HG03280 (cell line): ENCODE measurements around the gene SLC35E4.
"Not testable (repeated sequence)": the region's sequence is repeated elsewhere in the genome, so short reads cannot be mapped to it uniquely, and the experiment has no call there.

Source experiments
- ATAC-seq: cut with Tn5 transposase; IDR thresholded peaks from one replicate; pipeline ENCODE4 v1.9.1; 2021; ENCODE audit warnings: mild to moderate bottlenecking, moderate library complexity; ENCODE audit not compliant: unreplicated experiment

Gene SLC35E4

GRCh38 chr22:30611197-30611596 is 24.4 kb upstream of the SLC35E4 start:
- ATAC-seq: no peak

DNA sequence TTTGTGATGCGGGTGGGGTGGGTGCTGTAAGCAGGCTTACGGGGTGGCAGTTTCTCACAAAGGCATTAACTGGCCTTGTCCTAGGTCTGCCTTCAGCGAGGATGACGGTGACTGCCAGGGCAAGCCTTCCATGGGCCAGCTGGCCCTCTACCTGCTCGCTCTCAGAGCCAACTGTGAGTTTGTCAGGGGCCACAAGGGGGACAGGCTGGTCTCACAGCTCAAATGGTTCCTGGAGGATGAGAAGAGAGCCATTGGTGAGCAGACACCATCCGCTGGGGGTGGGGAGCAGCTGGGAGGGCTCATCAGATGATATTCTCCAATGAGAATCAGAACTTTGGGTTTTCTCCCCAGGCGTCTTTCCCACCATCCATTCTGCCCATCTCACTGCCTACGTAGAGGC is 22.8 kb upstream of the SLC35E4 start:
- no peak for ATAC-seq

- ATAC-seq: no peak
These were observed 21.3 kb upstream of the SLC35E4 start for GRCh38 chr22:30614268-30614667.

- no peak for ATAC-seq
These were observed 20.7 kb upstream of the SLC35E4 start for GRCh38 chr22:30614879-30615278.

DNA sequence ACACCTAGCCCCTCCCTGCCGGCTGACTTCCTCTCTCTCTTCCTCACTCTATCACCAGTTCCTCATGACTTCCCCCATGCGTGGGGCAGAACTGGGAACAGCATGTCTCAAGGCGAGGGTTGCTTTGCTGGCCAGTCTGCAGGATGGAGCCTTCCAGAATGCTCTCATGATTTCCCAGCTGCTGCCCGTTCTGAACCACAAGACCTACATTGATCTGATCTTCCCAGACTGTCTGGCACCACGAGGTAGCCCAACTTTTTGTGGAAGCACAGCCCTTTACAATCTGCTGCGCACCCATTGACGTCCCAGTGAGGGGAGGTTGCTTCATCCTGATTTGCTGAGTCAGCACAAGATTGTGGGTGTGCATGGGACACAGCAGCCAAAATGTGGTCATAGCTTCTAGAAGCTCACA is 20.0 kb upstream of the SLC35E4 start:
- ATAC-seq: no peak

DNA sequence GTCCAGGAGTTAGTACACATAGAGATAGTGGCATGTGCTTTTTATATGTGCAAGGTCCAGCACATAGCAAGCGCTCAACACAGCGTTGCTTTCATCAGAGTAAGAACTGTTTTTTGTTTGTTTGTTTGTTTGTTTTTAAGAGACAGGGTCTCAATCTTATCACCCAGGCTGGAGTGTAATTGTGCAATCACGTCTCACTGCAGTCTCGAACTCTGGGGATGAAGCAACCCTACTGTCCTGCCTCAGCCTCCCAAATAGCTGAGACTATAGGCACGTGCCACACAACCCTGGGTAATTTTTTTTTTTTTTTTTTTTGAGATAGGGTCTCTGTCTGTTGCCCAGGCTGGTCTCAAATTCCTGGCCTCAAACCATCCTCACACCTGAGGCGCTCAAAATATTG is 17.8 kb upstream of the SLC35E4 start:
- ATAC-seq: no peak

GRCh38 chr22:30619909-30620308 is 15.7 kb upstream of the SLC35E4 start:
- not testable (repeated sequence) for ATAC-seq

- no peak for ATAC-seq
These were observed 9.2 kb upstream of the SLC35E4 start for GRCh38 chr22:30626413-30626812.

DNA sequence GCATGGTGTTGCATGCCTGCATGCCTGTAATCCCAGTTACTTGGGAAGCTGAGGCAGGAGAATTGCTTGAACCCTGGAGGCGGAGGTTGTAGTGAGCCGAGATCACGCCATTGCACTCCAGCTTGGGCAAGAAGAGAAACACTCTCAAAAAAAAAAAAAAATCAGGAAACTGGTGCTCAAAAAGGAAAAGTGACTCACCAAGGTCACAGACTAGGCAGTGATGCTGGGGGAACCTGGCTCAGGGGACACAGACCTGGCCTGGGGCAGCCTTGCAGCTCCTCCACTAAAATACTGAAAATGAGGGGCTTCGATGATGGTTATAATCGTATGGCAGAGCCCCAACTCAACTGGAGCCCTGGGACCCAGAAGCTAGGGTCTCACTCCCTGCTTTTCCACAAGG is 8.1 kb upstream of the SLC35E4 start:
- no peak for ATAC-seq

- no peak for ATAC-seq
These were observed 7.1 kb upstream of the SLC35E4 start for GRCh38 chr22:30628491-30628890.

GRCh38 chr22:30631469-30631868 is 4.1 kb upstream of the SLC35E4 start:
- ATAC-seq: not testable (repeated sequence)

- peak; percentile 45 for ATAC-seq
These were observed 929 bp upstream of the SLC35E4 start for GRCh38 chr22:30634471-30635233.

DNA sequence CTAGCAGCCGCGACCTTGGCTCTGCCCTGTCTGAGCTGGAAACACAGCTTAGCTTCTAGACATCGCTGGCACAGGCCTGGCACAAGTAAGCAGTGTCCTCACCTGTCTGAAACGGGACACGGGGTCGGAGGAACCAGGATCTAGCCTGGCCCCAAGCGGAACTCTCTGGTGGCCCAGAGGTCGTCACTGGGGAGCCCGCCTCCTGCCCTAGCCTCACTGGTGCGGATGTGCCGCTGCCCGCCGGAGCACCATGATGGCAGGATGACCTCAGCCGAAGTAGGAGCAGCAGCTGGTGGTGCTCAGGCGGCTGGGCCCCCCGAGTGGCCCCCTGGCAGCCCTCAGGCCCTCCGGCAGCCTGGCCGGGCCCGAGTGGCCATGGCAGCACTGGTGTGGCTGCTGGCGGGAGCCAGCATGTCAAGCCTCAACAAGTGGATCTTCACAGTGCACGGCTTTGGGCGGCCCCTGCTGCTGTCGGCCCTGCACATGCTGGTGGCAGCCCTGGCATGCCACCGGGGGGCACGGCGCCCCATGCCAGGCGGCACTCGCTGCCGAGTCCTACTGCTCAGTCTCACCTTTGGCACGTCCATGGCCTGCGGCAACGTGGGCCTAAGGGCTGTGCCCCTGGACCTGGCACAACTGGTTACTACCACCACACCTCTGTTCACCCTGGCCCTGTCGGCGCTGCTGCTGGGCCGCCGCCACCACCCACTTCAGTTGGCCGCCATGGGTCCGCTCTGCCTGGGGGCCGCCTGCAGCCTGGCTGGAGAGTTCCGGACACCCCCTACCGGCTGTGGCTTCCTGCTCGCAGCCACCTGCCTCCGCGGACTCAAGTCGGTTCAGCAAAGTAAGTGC is 871 bp downstream of the SLC35E4 start:
- ATAC-seq: no peak

GRCh38 chr22:30637701-30638114 is 2.1 kb downstream of the SLC35E4 start:
- no peak for ATAC-seq

- ATAC-seq: no peak
These were observed 4.8 kb downstream of the SLC35E4 start for GRCh38 chr22:30640361-30640760.

DNA sequence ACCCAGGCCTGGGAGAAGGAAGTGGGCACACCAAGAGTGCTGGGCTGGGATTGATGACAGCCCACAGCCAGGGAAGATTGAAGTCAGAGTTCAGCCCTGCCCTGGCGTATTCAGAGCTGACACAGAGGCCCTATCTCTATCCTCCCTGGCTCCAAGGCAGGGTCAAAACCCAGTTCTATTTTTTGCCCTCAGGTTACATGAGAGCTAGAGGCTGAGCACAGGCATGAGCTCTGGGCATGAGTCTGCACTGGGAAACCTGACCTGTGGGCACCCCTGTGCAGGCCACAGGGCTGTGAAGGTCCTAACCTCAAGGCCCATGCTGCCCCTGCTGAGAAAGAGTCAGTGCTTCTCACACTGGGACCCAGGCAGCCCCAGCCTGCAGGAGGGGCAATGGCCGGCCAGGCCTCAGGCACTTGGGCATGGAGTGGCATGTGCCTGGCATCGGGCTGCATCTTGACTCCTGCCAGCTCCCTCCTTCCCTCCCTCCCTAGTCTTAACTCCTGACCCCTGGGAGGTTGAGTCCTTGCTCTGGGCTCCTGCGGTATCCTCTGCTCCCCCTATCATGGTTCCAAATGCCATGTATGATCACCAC is 5.4 kb downstream of the SLC35E4 start:
- ATAC-seq: no peak

DNA sequence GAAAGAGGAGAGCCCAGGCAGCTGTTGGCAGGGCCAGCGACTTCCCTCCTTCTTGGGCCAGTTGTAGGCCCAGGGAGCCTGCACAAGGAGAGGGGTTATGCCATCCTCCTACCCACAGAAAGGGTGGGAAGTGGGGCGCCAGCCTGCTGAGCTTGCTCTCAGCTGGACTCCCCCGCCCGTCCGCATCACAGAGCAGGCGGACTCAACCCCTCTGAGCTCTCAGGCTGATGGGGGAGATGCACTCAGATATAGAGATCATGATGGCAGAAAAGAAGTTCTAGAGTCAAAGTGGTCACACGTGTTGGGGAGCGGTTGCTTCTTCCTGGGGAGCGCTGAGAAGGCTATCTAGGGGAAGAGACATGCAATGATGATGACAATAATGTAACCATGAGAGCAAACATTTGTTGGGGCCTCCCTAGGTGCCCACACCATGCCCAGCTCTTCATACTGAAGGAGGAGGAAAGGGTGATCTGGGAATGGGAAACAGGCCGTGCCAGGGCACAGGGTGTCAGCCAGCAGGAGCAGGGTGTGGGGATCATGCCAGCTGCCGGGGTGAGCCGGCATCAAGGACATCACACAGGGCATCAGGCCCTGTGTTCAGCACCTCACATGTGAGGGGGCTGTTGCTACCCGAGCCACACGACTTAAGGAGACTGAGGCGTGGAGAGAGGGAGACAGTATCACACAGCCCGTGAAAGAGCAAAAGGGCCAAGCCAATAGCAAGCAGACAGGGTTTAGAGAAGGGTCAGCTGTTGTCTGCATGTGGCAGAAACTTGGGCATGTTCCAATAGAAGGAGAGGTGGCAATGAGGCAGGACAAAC is 7.7 kb downstream of the SLC35E4 start:
- no peak for ATAC-seq

DNA sequence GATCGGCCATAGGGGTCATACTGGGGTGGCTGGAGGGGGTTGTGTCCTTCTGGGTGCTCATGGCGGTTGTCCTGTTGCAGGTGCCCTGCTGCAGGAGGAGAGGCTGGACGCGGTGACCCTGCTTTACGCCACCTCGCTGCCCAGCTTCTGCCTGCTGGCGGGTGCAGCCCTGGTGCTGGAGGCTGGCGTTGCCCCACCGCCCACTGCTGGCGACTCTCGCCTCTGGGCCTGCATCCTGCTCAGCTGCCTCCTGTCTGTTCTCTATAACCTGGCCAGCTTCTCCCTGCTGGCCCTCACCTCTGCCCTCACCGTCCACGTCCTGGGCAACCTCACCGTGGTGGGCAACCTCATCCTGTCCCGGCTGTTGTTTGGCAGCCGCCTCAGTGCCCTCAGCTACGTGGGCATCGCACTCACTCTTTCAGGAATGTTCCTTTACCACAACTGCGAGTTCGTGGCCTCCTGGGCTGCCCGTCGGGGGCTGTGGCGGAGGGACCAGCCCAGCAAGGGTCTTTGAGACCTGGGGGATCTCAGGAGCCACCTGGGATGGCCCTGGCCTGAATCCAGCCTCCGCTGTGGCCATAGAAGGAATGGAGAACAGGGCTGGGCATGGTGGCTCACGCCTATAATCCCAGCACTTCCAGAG is 11.1 kb downstream of the SLC35E4 start:
- ATAC-seq: no peak

DNA sequence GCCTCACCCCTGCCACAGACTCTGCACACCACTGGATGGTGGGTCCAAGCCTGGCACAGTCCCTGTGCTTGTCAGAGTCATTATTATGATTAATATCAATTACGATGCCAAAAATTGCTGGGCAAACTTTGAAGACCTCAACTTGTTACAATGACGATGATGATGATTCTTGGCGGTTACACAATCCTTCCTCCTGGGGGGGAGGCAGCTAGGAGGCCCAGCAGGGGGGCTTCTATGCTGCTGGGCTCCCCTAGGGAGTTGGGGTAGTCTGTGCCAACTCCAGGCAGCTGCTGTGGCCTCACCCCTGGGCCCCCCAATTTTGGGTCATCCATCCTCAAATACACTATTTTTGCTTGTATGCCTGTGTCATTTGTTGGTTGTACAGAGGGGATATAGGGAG is 12.0 kb downstream of the SLC35E4 start:
- no peak for ATAC-seq

DNA sequence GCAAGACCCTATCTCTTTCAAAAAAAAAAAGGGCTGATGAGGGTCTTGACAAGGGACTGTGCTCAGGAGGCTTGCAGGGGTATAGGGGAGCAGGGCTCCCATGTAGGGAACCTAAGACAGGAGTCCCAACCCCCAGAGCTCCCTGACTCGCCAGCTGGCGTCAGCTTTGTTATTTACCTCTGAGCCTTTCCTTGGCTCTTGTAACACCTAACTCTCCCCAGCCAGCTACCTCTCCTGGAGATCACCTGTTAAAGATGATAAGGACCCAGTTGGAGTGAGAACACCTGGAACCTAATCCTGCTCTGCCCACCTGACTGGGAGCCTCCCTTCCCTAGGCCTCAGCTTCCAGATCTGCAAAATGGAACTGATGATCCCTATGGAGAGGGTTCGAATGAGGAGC is 13.2 kb downstream of the SLC35E4 start:
- no peak for ATAC-seq
